HK-2 (cell line): ENCODE data around the gene AXL.

ENCODE experiments used
- DNase-seq: peaks from one replicate; pipeline ENCODE4 v3.0.0-alpha.2; 2018; ENCODE audit not compliant: unreplicated experiment

AXL gene

GRCh38 chr19:41235480-41235879 is 16.5 kb downstream of the AXL start:
- no peak for DNase-seq

- DNase-seq, result no peak
These were observed 19.2 kb downstream of the AXL start for GRCh38 chr19:41238244-41238643.

- DNase-seq, result no peak
These were observed 20.3 kb downstream of the AXL start for GRCh38 chr19:41239363-41239762.

GRCh38 chr19:41239961-41240574 is 21.0 kb downstream of the AXL start:
- DNase-seq, result no peak

GRCh38 chr19:41241859-41242258 is 22.8 kb downstream of the AXL start:
- no peak for DNase-seq

- no peak for DNase-seq
These were observed 25.1 kb downstream of the AXL start for GRCh38 chr19:41244117-41244516.

GRCh38 chr19:41245843-41246242 is 26.8 kb downstream of the AXL start:
- no peak for DNase-seq

- DNase-seq, result no peak
These were observed 29.9 kb downstream of the AXL start for GRCh38 chr19:41248895-41249294.

GRCh38 chr19:41249707-41250423 is 30.8 kb downstream of the AXL start:
- peak; percentile 46 for DNase-seq

- no peak for DNase-seq
These were observed 34.6 kb downstream of the AXL start for GRCh38 chr19:41253660-41254059.

GRCh38 chr19:41255171-41255570 is 36.1 kb downstream of the AXL start:
- DNase-seq, result no peak

- DNase-seq, result no peak
These were observed 42.6 kb downstream of the AXL start for GRCh38 chr19:41261474-41262190.

- DNase-seq, result peak; percentile 65
These were observed 44.2 kb downstream of the AXL start for GRCh38 chr19:41263042-41263849.

- DNase-seq, result peak; percentile 99
These were observed 45.0 kb downstream of the AXL start, which contains the start of gene HNRNPUL1 for GRCh38 chr19:41263850-41264580. Gene HNRNPUL1, plus strand, starts transcription at chr19:41264372. Its CDS starts 132 bp downstream, at chr19:41264504.

GRCh38 chr19:41264581-41265394 is 45.8 kb downstream of the AXL start:
- DNase-seq, result peak; percentile 62

- DNase-seq, result peak; percentile 31
These were observed 46.6 kb downstream of the AXL start for GRCh38 chr19:41265395-41266153.

- no peak for DNase-seq
These were observed 50.0 kb downstream of the AXL start for GRCh38 chr19:41269055-41269454.

GRCh38 chr19:41269571-41269970 is 50.5 kb downstream of the AXL start:
- DNase-seq, result no peak

- DNase-seq, result no peak
These were observed 54.1 kb downstream of the AXL start for GRCh38 chr19:41273076-41273475.

GRCh38 chr19:41274802-41275201 is 55.8 kb downstream of the AXL start:
- no peak for DNase-seq
